ENCODE data around the gene MBLAC2.

MBLAC2 gene

GRCh38 chr5:90474235-90475107, at the start of gene MBLAC2, which contains the start of gene POLR3G:
Gene MBLAC2 (minus strand): TSS chr5:90474771. CDS start chr5:90474292, 479 bp downstream.
Gene POLR3G (plus strand): TSS chr5:90474864. CDS start chr5:90485568, 10,704 bp downstream.
- FAIRE-seq: peak; percentile 93

GRCh38 chr5:90519081-90519480, 44.5 kb upstream of the MBLAC2 start:
- FAIRE-seq: no peak

More at GRCh38 chr5:90474235-90475107, at the start of gene MBLAC2, which contains the start of gene POLR3G:
- DNase-seq (ENCODE audit: extremely low spot score, insufficient read length, low read depth): peak; percentile 88

GRCh38 chr5:90518661-90519060, 44.1 kb upstream of the MBLAC2 start:
- DNase-seq (ENCODE audit: extremely low spot score, insufficient read length, low read depth): no peak
- no peak for FAIRE-seq

More at GRCh38 chr5:90519081-90519480, 44.5 kb upstream of the MBLAC2 start:
- no peak for DNase-seq (ENCODE audit: extremely low spot score, insufficient read length, low read depth)

GRCh38 chr5:90514520-90514919, 39.9 kb upstream of the MBLAC2 start:
- no peak for DNase-seq (ENCODE audit: extremely low spot score, insufficient read length, low read depth)
- no peak for FAIRE-seq

- DNase-seq (ENCODE audit: extremely low spot score, insufficient read length, low read depth): no peak
- FAIRE-seq: no peak
Observed at GRCh38 chr5:90510438-90510837, 35.9 kb upstream of the MBLAC2 start.

- FAIRE-seq (no peak), DNase-seq (ENCODE audit: extremely low spot score, insufficient read length, low read depth) (no peak)
Observed at GRCh38 chr5:90506221-90506620, 31.6 kb upstream of the MBLAC2 start.

GRCh38 chr5:90504743-90505142, 30.2 kb upstream of the MBLAC2 start:
- no peak for DNase-seq (ENCODE audit: extremely low spot score, insufficient read length, low read depth)
- no peak for FAIRE-seq

GRCh38 chr5:90503596-90503995, 29.0 kb upstream of the MBLAC2 start:
- no peak for FAIRE-seq

GRCh38 chr5:90495146-90495545, 20.6 kb upstream of the MBLAC2 start:
- no peak for FAIRE-seq
- no peak for DNase-seq (ENCODE audit: extremely low spot score, insufficient read length, low read depth)

More at GRCh38 chr5:90503596-90503995, 29.0 kb upstream of the MBLAC2 start:
- DNase-seq (ENCODE audit: extremely low spot score, insufficient read length, low read depth): no peak

GRCh38 chr5:90494043-90494442, 19.5 kb upstream of the MBLAC2 start:
- no peak for FAIRE-seq
- no peak for DNase-seq (ENCODE audit: extremely low spot score, insufficient read length, low read depth)

- FAIRE-seq: no peak
- no peak for DNase-seq (ENCODE audit: extremely low spot score, insufficient read length, low read depth)
Observed at GRCh38 chr5:90488791-90489190, 14.2 kb upstream of the MBLAC2 start.

- DNase-seq (ENCODE audit: extremely low spot score, insufficient read length, low read depth) (no peak), FAIRE-seq (no peak)
Observed at GRCh38 chr5:90484540-90484939, 10.0 kb upstream of the MBLAC2 start.

- FAIRE-seq: no peak
- DNase-seq (ENCODE audit: extremely low spot score, insufficient read length, low read depth): no peak
Observed at GRCh38 chr5:90483206-90483605, 8.6 kb upstream of the MBLAC2 start.

GRCh38 chr5:90480699-90481098, 6.1 kb upstream of the MBLAC2 start:
- no peak for FAIRE-seq
- no peak for DNase-seq (ENCODE audit: extremely low spot score, insufficient read length, low read depth)

GRCh38 chr5:90479611-90480385, 5.2 kb upstream of the MBLAC2 start:
- FAIRE-seq: no peak
- DNase-seq (ENCODE audit: extremely low spot score, insufficient read length, low read depth): no peak

- no peak for DNase-seq (ENCODE audit: extremely low spot score, insufficient read length, low read depth)
Observed at GRCh38 chr5:90477621-90478215, 3.1 kb upstream of the MBLAC2 start.

GRCh38 chr5:90477073-90477472, 2.5 kb upstream of the MBLAC2 start:
- no peak for DNase-seq (ENCODE audit: extremely low spot score, insufficient read length, low read depth)
- no peak for FAIRE-seq

More at GRCh38 chr5:90477621-90478215, 3.1 kb upstream of the MBLAC2 start:
- no peak for FAIRE-seq

GRCh38 chr5:90476391-90476790, 1.8 kb upstream of the MBLAC2 start:
- FAIRE-seq (no peak), DNase-seq (ENCODE audit: extremely low spot score, insufficient read length, low read depth) (no peak)

GRCh38 chr5:90475436-90475980, 937 bp upstream of the MBLAC2 start:
- DNase-seq (ENCODE audit: extremely low spot score, insufficient read length, low read depth) (no peak), FAIRE-seq (no peak)
